ENCODE data around the gene ATP7B.

Gene ATP7B

DNA sequence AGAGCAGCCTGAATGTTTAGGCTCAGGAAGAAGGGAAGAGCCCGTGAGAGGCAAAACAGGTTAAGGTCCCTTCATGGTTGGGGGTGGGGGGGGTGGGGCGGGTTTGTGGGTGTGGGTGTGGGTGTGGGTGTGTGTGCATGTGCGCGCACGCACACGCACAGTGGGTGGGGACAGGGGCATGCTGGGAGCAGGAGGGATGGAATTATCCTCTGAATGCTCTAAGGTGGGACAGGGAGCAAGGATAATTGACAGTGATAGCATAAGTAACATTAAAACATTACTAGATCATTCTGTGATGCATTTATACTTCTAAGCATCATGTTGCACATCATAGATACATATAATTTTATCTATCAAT, 84.7 kb downstream of the ATP7B start:
- H3K36me3 ChIP-seq (ENCODE audit: insufficient read depth, low read length): no peaks in the 10 kb centered on the region
- H3K9me3 ChIP-seq (ENCODE audit: low read length): no peaks in the 10 kb centered on the region
- peaks cover 6% of the 10 kb centered on the region for H3K4me1 ChIP-seq (ENCODE audit: insufficient read depth, low read length)
- no peak overlapping the region for H2AFZ ChIP-seq (ENCODE audit: low read depth, low read length)
- no peak overlapping the region for H3K4me3 ChIP-seq (ENCODE audit: low read length)
- no peaks in the 10 kb centered on the region for H3K27me3 ChIP-seq (ENCODE audit: insufficient read depth, low read length)

DNA sequence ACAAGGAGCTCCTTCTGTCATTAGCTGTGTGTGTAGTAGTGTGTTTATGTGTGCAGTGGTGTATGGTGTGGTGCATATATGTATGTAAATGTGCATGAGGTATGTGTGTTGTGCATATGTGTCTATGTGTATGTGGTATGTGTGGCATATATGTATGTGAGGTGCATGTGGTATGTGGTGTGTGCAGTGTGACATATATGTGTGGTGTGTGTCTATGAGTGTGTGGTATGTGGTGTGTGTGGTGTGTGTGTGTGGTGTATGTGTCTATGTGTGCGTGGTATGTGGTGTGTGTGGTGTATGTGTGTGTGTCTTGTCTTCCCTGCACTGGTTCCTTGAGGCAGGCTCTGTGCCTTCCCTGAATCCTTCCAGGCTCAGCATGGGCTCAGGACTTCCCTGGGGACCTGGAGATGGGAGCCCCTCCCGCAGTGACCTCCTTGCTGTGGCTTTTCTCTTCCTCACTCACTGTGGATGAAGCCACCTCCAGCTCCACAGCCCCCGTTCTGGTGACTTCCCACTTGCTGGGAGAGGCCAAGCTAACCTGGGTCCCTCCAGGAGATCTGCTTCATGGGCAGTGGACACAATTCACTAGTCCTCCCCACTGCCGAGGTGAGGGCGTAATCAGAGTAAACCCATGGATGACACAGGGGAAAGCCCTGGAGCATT, 85.3 kb downstream of the ATP7B start:
- no peak overlapping the region for H3K4me3 ChIP-seq (ENCODE audit: low read length)
- H3K27me3 ChIP-seq (ENCODE audit: insufficient read depth, low read length): no peaks in the 10 kb centered on the region
- no peaks in the 10 kb centered on the region for H3K36me3 ChIP-seq (ENCODE audit: insufficient read depth, low read length)
- no peak overlapping the region for H2AFZ ChIP-seq (ENCODE audit: low read depth, low read length)
- no peaks in the 10 kb centered on the region for H3K9me3 ChIP-seq (ENCODE audit: low read length)
- peaks cover 6% of the 10 kb centered on the region for H3K4me1 ChIP-seq (ENCODE audit: insufficient read depth, low read length)

DNA sequence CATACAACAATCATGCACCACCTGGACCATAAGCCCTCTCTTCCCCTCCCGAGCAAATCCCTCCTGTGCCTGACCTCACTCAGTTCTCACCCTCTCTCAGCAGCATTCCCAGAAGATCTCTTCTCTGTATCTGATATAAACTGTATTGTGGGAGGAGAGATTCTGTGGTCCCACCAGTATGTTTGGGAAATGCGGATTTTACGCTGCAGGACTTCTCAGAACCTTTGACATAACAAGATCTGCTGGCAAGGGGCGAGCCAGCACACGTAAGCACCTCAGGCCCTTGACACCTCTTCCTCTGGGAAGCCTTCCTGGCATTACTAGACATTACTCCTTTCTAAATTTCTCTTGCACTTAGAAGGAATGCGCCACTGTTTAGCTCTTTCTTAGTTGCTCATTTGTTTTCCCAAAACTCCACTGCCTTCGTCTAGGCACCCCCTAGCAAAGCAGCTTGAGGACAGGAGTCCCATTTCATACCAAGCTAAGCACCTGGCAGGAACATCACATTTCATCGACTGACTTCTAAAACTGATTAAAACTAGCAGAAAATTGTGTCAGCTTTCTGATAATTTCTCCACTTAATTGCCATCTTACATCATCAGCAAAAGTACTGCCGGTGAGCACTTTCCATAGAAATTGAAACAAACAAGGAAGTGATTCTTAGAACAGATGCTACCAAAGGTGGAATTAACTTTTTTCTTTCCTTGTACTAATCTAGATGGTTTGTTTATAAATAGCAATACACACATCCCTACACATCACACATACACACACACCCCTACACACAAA, 86.3 kb downstream of the ATP7B start:
- peaks cover 6% of the 10 kb centered on the region for H3K4me1 ChIP-seq (ENCODE audit: insufficient read depth, low read length)
- H2AFZ ChIP-seq (ENCODE audit: low read depth, low read length): no peak overlapping the region
- H3K4me3 ChIP-seq (ENCODE audit: low read length): no peak overlapping the region
- peaks cover 2% of the 10 kb centered on the region for H3K27me3 ChIP-seq (ENCODE audit: insufficient read depth, low read length)
- H3K36me3 ChIP-seq (ENCODE audit: insufficient read depth, low read length): no peaks in the 10 kb centered on the region
- no peaks in the 10 kb centered on the region for H3K9me3 ChIP-seq (ENCODE audit: low read length)

DNA sequence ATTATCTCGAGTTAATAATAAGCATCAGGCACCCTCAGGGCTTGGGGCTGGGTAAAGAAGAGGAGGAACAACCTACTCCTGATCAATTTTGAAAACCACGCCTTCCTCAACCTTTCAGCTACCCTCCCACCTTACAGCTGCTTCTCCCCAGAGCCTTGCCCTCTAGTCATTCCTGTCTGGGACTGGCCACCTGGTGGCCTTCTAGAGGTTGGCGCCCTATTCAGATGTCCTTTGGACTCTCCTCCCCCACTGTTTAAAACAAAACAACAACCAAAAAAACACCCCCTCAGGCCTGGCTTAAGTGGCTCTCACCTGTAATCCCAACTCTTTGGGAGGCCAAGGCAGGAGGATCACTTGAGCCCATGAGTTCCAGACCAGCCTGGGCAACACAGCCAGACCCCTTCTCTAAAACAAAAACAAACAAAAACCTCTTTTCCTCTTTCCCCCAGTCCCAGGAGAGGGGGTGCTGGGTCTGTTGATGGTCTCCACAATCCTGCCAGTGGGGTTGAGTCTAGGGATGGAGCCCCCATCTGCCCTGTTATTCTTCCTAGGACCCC, 87.2 kb downstream of the ATP7B start:
- H3K4me1 ChIP-seq (ENCODE audit: insufficient read depth, low read length): peaks cover 6% of the 10 kb centered on the region
- no peak overlapping the region for H2AFZ ChIP-seq (ENCODE audit: low read depth, low read length)
- H3K9me3 ChIP-seq (ENCODE audit: low read length): no peaks in the 10 kb centered on the region
- H3K36me3 ChIP-seq (ENCODE audit: insufficient read depth, low read length): no peaks in the 10 kb centered on the region
- H3K27me3 ChIP-seq (ENCODE audit: insufficient read depth, low read length): peaks cover 2% of the 10 kb centered on the region
- H3K4me3 ChIP-seq (ENCODE audit: low read length): no peak overlapping the region

DNA sequence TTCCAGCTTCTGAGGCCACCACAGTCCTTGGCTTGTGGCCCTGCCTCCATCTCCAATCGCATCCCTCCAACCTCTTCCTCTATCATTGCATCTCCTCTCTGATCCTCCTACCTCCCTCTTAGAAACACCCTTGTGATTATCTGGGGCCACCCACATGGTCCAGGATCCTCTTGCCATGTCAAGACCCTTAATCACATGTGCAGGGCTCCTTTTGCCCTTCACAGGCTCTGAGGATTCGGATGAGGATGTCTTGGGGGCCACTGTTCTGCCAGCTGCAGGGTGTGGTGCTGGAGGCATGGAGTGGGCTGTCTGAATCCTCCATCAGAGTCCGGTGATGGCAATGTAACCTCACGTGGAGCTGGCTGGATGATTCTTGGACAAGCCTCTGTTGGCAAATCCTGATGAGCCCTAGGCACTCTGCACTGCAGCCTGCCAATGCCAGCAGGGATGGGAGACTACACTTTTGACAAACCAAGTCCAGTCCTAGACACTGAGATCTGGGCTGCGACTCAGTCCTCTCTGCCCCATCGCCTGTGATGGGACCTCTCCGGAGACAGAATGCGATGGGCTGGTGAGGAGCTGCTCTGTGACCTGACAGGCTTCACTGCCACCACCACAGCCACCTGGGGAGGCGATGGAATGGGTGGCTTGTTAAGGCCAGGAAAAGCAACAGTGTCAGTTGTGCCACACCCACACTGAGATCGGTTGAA, 88.3 kb downstream of the ATP7B start:
- no peak overlapping the region for H2AFZ ChIP-seq (ENCODE audit: low read depth, low read length)
- no peak overlapping the region for H3K4me3 ChIP-seq (ENCODE audit: low read length)
- H3K9me3 ChIP-seq (ENCODE audit: low read length): no peaks in the 10 kb centered on the region
- no peaks in the 10 kb centered on the region for H3K36me3 ChIP-seq (ENCODE audit: insufficient read depth, low read length)
- peaks cover 6% of the 10 kb centered on the region for H3K4me1 ChIP-seq (ENCODE audit: insufficient read depth, low read length)
- H3K27me3 ChIP-seq (ENCODE audit: insufficient read depth, low read length): peaks cover 2% of the 10 kb centered on the region

DNA sequence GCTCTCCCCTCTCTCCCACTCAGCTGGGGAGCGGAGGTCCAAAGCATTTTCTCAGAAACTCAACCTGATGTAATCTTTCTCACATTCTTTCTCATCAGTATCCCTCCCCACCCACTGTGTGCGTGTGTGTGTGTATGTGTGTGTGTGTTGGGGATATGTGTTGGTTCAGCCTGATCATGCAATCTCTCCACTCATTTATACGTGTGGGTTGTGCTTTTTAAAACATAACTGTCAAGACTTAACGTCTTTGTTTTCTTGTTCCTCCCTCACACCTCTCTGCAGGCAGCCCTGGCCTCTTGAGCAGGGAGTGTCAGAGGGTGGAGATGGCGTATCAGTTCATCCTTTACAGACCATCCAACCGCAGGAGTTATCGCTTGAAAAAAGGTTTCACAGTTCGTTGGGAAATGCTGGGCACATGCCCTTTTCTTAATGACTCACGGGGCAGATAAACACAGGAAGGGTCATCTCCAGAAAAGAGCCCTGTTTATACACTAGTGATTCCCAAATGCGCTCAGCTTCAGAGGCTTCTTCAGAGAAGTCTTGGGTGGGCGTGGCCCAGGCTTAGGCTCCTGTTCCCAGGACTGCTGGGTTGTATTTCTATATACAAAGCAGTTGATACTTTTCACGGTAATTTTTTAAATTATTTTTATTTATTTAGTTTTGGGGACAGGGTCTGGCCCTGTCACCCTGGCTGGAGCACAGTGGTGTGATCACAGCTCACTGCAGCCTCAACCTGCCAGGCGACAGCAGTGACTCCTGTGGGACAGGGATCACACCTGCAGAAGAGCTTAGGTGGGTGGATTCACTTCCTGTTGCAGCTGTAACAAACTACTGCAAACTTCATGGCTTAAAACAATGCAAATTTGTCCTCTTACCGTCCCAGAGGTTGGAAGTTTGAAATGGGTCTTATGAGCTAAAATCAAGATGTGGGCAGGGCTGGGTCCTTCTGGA, 89.2 kb downstream of the ATP7B start:
- peaks cover 2% of the 10 kb centered on the region for H3K27me3 ChIP-seq (ENCODE audit: insufficient read depth, low read length)
- no peaks in the 10 kb centered on the region for H3K9me3 ChIP-seq (ENCODE audit: low read length)
- H3K36me3 ChIP-seq (ENCODE audit: insufficient read depth, low read length): no peaks in the 10 kb centered on the region
- peaks cover 6% of the 10 kb centered on the region for H3K4me1 ChIP-seq (ENCODE audit: insufficient read depth, low read length)
- no peak overlapping the region for H3K4me3 ChIP-seq (ENCODE audit: low read length)
- H2AFZ ChIP-seq (ENCODE audit: low read depth, low read length): no peak overlapping the region

DNA sequence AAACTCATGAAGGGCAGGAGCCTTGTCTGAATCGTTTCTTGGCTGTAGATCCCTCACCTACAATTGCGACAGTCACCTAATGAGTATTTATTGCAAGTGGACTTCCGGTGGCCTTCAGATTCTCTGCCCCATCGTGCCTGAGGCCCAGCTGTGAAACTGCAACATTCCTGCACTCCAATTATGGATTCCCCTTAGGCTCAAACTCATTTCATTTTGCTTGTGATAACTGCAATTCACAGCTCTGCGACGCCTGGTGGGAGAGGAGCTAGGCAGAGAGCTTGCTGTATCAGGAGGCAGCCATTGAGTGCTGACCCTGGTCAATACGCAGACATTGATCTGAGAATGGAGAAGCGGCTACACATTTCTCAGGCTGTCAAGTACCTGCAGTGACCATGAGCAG, 90.5 kb downstream of the ATP7B start:
- no peak overlapping the region for H3K4me3 ChIP-seq (ENCODE audit: low read length)
- H3K4me1 ChIP-seq (ENCODE audit: insufficient read depth, low read length): peaks cover 6% of the 10 kb centered on the region
- no peaks in the 10 kb centered on the region for H3K36me3 ChIP-seq (ENCODE audit: insufficient read depth, low read length)
- H3K27me3 ChIP-seq (ENCODE audit: insufficient read depth, low read length): peaks cover 2% of the 10 kb centered on the region
- H2AFZ ChIP-seq (ENCODE audit: low read depth, low read length): no peak overlapping the region
- H3K9me3 ChIP-seq (ENCODE audit: low read length): no peaks in the 10 kb centered on the region

DNA sequence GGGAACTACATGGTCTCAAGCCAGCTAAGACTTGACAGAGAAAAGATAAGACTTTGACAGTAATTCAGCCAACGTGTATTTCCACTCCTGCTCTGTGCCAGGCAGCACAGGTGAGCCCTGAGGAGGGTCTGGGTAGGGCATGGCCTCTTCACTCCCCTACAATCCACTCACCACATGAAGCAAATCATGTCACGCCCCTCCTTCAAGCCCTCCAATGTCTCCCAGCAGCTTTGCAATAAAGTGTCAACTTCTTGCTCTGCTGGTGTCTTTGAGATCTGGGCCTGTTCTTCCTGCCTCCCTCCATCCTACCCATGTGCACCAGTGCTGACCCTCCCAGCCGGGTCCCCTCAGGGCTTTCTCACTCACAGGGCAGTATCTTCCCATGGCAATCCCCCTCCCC, 91.0 kb downstream of the ATP7B start:
- no peak overlapping the region for H3K4me3 ChIP-seq (ENCODE audit: low read length)
- H2AFZ ChIP-seq (ENCODE audit: low read depth, low read length): no peak overlapping the region
- peaks cover 2% of the 10 kb centered on the region for H3K27me3 ChIP-seq (ENCODE audit: insufficient read depth, low read length)
- H3K9me3 ChIP-seq (ENCODE audit: low read length): no peaks in the 10 kb centered on the region
- no peaks in the 10 kb centered on the region for H3K36me3 ChIP-seq (ENCODE audit: insufficient read depth, low read length)
- peaks cover 6% of the 10 kb centered on the region for H3K4me1 ChIP-seq (ENCODE audit: insufficient read depth, low read length)

DNA sequence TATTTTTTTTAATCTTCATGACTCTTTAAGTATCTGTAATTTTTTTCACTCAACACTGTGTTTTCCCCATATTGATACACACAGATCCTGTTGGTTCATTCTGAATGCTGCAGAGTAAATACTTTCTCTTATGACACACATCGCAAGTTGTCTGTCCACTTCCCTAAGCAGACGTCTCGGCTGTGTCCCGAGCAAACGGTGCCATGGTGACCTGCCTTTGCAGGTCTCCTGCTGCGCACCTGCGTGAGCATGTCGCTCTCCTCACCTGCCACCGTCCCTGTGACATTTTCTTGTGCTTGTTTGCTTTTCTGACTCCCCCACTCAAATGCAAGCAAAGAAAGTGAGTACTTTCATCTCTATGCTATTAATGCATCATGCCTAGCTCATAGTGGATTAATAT, 91.7 kb downstream of the ATP7B start:
- H3K9me3 ChIP-seq (ENCODE audit: low read length): no peaks in the 10 kb centered on the region
- H3K27me3 ChIP-seq (ENCODE audit: insufficient read depth, low read length): peaks cover 2% of the 10 kb centered on the region
- no peak overlapping the region for H2AFZ ChIP-seq (ENCODE audit: low read depth, low read length)
- H3K4me1 ChIP-seq (ENCODE audit: insufficient read depth, low read length): peaks cover 6% of the 10 kb centered on the region
- H3K36me3 ChIP-seq (ENCODE audit: insufficient read depth, low read length): no peaks in the 10 kb centered on the region
- no peak overlapping the region for H3K4me3 ChIP-seq (ENCODE audit: low read length)

DNA sequence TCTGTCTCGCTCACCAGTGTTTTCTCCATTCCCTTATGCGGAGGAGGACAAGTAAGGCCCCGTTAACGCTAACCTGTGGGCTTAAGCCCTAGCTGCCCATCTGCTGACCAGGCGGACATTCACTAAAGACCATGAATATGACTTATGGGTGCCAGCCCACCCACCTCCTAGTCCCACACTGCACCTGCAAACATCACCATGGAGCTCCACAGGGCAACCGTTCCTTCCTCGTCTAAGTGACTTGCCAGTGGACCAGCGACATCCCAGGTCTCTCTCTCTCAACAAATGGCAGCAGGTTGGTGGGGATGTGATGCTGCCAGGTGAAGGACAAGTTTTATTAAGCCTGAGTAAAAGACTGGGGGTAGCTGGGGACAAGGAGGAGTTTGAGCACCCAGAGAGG, 94.3 kb downstream of the ATP7B start:
- peaks cover under 1% of the 10 kb centered on the region for H3K4me1 ChIP-seq (ENCODE audit: insufficient read depth, low read length)
- H3K9me3 ChIP-seq (ENCODE audit: low read length): no peaks in the 10 kb centered on the region
- peaks cover 2% of the 10 kb centered on the region for H3K27me3 ChIP-seq (ENCODE audit: insufficient read depth, low read length)
- no peak overlapping the region for H2AFZ ChIP-seq (ENCODE audit: low read depth, low read length)
- H3K36me3 ChIP-seq (ENCODE audit: insufficient read depth, low read length): no peaks in the 10 kb centered on the region
- H3K4me3 ChIP-seq (ENCODE audit: low read length): no peak overlapping the region

DNA sequence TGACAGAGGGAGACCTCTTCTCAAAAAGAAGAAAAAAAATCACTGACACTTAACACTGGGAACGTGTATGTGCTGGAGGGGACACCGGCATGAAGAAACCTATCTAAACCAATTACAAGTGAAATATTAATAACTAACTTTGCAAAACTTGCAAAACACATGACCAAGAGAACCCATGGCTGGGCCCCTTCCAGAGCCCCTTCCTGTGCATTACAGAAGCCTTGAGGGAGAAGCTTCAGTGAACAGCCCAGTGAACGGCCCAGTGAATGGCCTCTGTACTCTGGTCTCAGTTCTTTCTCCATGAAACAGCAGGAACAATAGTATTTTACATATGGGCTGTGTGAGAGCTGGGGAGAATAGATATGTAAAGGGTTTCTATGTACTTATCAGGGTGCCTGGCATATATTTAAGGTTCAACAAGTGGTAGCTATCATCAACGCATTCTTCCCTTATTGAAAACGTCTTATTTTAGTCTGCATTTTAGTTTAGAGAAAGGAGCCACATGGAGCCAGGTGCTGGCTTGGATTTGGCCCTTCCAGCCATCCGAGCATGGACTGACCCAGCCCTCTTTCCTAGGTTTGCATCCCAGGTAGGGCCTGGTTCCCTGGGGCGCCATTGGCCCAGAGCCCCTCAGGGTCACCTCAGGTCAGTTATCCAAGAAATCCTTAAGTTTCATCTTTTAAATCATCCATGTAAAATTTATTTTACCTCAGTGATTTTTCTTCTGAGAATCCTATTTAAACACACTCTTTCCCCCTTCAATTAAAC, 95.0 kb downstream of the ATP7B start:
- Histone ChIP-seq H3K36me3 (ENCODE audit: insufficient read depth, low read length) (no peaks in the 10 kb centered on the region), H3K4me3 (ENCODE audit: low read length) (no peak overlapping the region), H3K4me1 (ENCODE audit: insufficient read depth, low read length) (no peaks in the 10 kb centered on the region), H3K27me3 (ENCODE audit: insufficient read depth, low read length) (peaks cover 2% of the 10 kb centered on the region), H2AFZ (ENCODE audit: low read depth, low read length) (no peak overlapping the region), H3K9me3 (ENCODE audit: low read length) (no peaks in the 10 kb centered on the region)

DNA sequence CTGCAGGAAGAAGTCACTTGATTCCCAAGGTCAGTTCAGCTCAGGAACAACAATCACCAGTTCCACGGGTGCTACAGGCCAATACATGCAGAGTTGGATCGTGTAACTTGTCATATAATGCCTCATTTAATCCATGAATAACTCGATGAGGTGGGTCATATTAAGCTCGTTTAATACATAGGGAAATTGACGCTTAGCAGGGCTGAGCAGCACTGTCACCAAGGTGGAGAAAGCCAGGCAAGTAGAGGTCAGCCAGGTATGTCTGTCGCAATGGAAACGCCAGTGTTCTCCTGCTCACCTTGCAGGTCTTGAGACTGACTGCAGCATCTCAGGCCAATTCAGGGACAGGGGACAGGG, 97.1 kb downstream of the ATP7B start:
- Histone ChIP-seq H3K9me3 (ENCODE audit: low read length) (no peaks in the 10 kb centered on the region), H3K36me3 (ENCODE audit: insufficient read depth, low read length) (no peaks in the 10 kb centered on the region), H2AFZ (ENCODE audit: low read depth, low read length) (no peak overlapping the region), H3K27me3 (ENCODE audit: insufficient read depth, low read length) (no peaks in the 10 kb centered on the region), H3K4me3 (ENCODE audit: low read length) (no peak overlapping the region), H3K4me1 (ENCODE audit: insufficient read depth, low read length) (no peaks in the 10 kb centered on the region)
